Activated naive CD8-positive, alpha-beta T cell (primary cell): ENCODE measurements around the gene ZNF200.
"Not testable (repeated sequence)": the region's sequence is repeated elsewhere in the genome, so short reads cannot be mapped to it uniquely, and the experiment has no call there.

Experiments
- H3K27ac Mint-ChIP-seq: one replicate; pipeline ENCODE4 v1.8.0; 2021; ENCODE audit warnings: mixed read lengths
- H3K27me3 Mint-ChIP-seq: one replicate; pipeline ENCODE4 v1.8.0; 2021; ENCODE audit warnings: mixed read lengths
- H3K36me3 Mint-ChIP-seq: one replicate; pipeline ENCODE4 v1.8.0; 2021; ENCODE audit warnings: mixed read lengths
- H3K4me1 Mint-ChIP-seq: one replicate; pipeline ENCODE4 v1.8.0; 2021; ENCODE audit warnings: low read depth, mixed read lengths
- H3K4me3 Mint-ChIP-seq: one replicate; pipeline ENCODE4 v1.8.0; 2021; ENCODE audit warnings: mild to moderate bottlenecking, mixed read lengths
- H3K9me3 Mint-ChIP-seq: one replicate; pipeline ENCODE4 v1.8.0; 2021; ENCODE audit warnings: low read depth, mixed read lengths

Gene ZNF200

GRCh38 chr16:3234857-3235561 lies at the start of gene ZNF200:
ZNF200 (minus strand) TSS chr16:3235158; CDS start chr16:3233755, 1,403 bp downstream.
- Mint-ChIP-seq H3K27me3 (no peaks in the 10 kb centered on the region), H3K27ac (peak within 1 kb of the TSS; percentile 93), H3K9me3 (peaks cover 3% of the 10 kb centered on the region), H3K4me3 (peak within 1 kb of the TSS; percentile 94), H3K36me3 (peaks cover 31% of the 10 kb centered on the region), H3K4me1 (peaks cover 33% of the 10 kb centered on the region)

DNA sequence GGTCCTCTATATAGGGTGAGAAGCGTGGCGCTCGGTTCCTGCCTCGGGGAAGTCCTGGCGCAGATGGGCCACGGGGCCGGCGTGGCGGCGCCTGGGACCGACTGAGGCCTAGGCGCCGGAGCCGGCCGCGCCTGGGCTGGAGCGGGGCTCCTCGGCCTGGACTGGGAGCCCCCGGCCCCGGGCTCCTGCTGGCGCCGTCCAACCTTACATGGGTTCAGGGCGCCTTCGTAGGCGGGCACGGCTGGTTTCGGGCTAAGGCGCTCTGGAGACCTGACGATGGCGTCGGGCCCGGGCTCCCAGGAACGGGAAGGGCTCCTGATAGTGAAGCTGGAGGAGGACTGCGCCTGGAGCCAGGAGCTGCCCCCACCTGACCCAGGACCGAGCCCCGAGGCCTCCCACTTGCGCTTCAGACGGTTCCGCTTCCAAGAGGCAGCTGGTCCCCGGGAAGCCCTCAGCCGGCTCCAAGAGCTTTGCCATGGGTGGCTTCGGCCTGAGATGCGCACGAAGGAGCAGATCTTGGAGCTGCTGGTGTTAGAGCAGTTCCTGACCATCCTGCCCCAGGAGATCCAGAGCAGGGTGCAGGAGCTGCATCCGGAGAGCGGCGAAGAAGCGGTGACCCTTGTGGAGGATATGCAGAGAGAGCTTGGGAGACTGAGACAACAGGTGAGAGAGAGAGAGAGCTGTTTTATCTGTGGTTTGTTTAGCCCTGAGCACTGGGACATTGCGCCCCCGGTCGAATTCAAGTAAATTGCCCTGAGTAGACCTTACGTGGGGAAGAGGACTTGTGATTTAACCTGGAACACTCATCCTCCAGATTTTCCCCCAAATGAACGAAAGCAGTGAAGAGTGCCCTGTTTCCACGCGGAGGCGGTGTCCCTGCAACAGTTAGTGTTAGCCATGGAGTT lies 48.8 kb upstream of the ZNF200 start:
- Mint-ChIP-seq H3K36me3 (peaks cover 33% of the 10 kb centered on the region), H3K27ac (peak overlapping the region; percentile 97), H3K9me3 (no peaks in the 10 kb centered on the region), H3K4me3 (peak overlapping the region; percentile 97), H3K27me3 (no peaks in the 10 kb centered on the region), H3K4me1 (peaks cover 24% of the 10 kb centered on the region)

DNA sequence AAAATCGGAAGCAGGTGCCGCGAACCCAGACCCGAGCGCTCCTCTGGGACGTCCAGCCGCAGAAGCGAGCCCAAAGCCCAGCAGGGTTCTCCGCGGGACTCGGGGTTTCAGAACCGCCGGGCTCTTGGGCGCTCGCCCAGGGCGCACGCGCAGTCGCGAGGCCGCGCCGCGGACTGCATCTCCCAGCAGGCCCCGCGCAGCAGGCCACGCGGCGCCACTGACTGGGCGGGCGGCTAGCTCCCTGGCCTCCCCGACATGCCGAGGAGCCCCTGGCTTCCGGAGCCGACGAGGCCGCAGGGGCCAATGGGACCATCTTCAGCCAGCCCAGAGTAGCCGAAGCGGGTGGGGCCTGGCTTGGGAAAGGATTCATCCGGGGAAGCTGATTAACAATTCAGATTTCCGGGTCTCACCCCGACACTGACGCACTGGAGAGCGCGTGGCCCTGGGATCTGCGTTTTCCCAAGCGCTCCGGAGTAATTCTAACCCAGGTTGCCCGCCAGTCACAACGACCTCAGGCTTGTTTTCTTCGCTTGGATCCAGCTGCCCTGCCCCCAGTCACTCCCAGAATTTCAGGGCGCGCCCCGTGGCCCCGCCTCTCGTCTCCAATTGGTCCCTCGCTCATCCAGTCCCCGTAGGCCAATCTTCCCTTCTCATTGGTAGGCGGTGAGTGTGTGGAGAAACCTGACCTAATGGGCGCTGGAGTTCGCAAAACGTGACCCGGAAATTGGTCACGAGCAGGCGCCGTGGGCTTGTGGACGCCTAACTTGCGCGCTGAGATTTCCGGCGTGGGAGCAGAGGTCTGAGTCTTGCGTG lies 48.0 kb upstream of the ZNF200 start, which contains the start of gene ZNF263:
Gene ZNF263 (plus strand): TSS at position 762 of the 813 bp plus-strand sequence. CDS start 328 bp downstream, outside the sequence.
- H3K27me3 Mint-ChIP-seq, result no peaks in the 10 kb centered on the region
- H3K9me3 Mint-ChIP-seq, result no peaks in the 10 kb centered on the region
- H3K4me3 Mint-ChIP-seq, result peak within 1 kb of the TSS; percentile 97
- peak within 1 kb of the TSS; percentile 97 for H3K27ac Mint-ChIP-seq
- peaks cover 24% of the 10 kb centered on the region for H3K4me1 Mint-ChIP-seq
- H3K36me3 Mint-ChIP-seq, result peaks cover 30% of the 10 kb centered on the region

DNA sequence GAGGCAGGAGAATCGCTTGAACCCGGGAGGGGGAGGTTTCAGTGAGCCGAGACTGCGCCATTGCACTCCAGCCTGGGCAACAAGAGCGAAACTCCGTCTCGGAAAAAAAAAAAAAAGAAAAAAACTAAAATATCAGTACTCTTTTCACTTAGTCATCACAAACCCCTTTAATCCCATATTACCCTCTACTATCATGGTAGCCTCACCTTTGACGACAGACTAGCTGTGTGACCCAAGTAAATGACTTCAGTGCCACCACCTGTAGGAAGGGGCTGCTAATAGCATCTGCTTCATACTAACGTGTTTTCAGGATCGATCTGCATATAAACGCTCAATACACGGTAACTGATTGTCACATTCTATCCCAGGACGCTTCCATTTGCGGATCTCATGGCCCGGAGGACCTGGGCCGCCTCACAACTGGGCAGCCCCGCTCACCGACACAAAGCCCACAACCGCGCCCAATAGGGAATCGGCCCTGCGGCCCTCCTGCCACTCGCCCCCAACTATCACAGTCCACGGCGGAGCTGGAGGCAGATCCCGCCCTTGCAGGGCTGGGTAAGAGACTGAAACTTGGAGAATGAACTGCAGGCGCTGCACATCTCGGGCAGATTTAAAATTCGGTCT lies 47.3 kb upstream of the ZNF200 start:
- H3K36me3 Mint-ChIP-seq, result peaks cover 25% of the 10 kb centered on the region
- no peaks in the 10 kb centered on the region for H3K9me3 Mint-ChIP-seq
- peaks cover 24% of the 10 kb centered on the region for H3K4me1 Mint-ChIP-seq
- no peaks in the 10 kb centered on the region for H3K27me3 Mint-ChIP-seq
- peak overlapping the region; percentile 88 for H3K27ac Mint-ChIP-seq
- H3K4me3 Mint-ChIP-seq, result peak overlapping the region; percentile 97

DNA sequence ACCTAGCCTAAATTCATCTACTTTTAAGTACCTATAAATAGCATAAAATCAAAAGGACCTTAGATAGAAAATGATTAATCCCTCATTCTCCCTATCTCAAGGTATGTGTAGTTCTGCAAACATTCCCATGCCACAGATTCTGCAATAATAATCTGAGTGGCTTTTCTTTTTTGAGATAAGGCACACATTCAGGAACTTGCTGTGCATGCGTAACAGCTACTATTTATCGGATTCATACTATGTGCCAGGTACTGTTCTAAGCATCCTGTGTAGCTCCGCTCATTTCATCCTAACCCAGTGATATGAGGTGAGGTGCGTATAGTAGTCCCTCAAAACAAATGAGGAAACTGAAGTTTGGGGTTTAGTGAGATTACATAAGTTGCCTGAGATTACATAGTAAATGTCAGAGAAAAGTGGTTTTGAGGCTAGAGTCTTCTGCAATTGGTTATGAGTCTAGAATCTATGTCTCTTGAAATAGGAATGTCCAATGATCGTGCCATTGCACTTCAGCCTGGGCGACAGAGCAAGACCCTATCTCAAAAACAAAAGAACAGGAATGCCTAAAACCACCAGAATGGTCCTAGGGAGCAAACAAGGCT lies 46.4 kb upstream of the ZNF200 start:
- Mint-ChIP-seq H3K27me3 (no peaks in the 10 kb centered on the region), H3K9me3 (no peaks in the 10 kb centered on the region), H3K4me3 (peak overlapping the region; percentile 97), H3K4me1 (peaks cover 24% of the 10 kb centered on the region), H3K27ac (no peak overlapping the region), H3K36me3 (peaks cover 18% of the 10 kb centered on the region)

GRCh38 chr16:3276679-3277078 lies 41.7 kb upstream of the ZNF200 start:
- Mint-ChIP-seq H3K4me1 (no peaks in the 10 kb centered on the region), H3K9me3 (no peaks in the 10 kb centered on the region), H3K27ac (no peak overlapping the region), H3K4me3 (no peak overlapping the region), H3K36me3 (no peaks in the 10 kb centered on the region), H3K27me3 (no peaks in the 10 kb centered on the region)

- no peaks in the 10 kb centered on the region for H3K27me3 Mint-ChIP-seq
- no peaks in the 10 kb centered on the region for H3K4me1 Mint-ChIP-seq
- no peak overlapping the region for H3K4me3 Mint-ChIP-seq
- H3K9me3 Mint-ChIP-seq, result no peaks in the 10 kb centered on the region
- H3K27ac Mint-ChIP-seq, result no peak overlapping the region
- H3K36me3 Mint-ChIP-seq, result no peaks in the 10 kb centered on the region
Measured at GRCh38 chr16:3274947-3275346, 40.0 kb upstream of the ZNF200 start.

GRCh38 chr16:3274490-3274889 lies 39.5 kb upstream of the ZNF200 start:
- Mint-ChIP-seq H3K4me1 (no peaks in the 10 kb centered on the region), H3K27ac (no peak overlapping the region)

GRCh38 chr16:3271281-3271680 lies 36.3 kb upstream of the ZNF200 start:
- H3K27me3 Mint-ChIP-seq, H3K27ac Mint-ChIP-seq, H3K36me3 Mint-ChIP-seq, H3K4me3 Mint-ChIP-seq, H3K9me3 Mint-ChIP-seq: not testable (repeated sequence)
- peaks cover 12% of the 10 kb centered on the region for H3K4me1 Mint-ChIP-seq

More at GRCh38 chr16:3274490-3274889, 39.5 kb upstream of the ZNF200 start:
- no peaks in the 10 kb centered on the region for H3K9me3 Mint-ChIP-seq
- H3K4me3 Mint-ChIP-seq, result no peak overlapping the region
- no peaks in the 10 kb centered on the region for H3K27me3 Mint-ChIP-seq
- no peaks in the 10 kb centered on the region for H3K36me3 Mint-ChIP-seq

DNA sequence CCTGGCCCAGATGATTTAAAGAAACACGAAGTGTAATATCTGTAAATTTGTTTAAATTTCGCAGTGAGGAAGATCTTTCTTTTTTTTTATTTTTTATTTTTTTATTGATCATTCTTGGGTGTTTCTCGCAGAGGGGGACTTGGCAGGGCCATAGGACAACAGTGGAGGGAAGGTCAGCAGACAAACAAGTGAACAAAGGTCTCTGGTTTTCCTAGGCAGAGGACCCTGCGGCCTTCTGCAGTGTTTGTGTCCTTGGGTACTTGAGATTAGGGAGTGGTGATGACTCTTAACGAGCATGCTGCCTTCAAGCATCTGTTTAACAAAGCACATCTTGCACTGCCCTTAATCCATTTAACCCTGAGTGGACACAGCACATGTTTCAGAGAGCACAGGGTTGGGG lies 35.8 kb upstream of the ZNF200 start:
- H3K4me1 Mint-ChIP-seq, result peaks cover 14% of the 10 kb centered on the region
- H3K27ac Mint-ChIP-seq, H3K27me3 Mint-ChIP-seq: not testable (repeated sequence)

DNA sequence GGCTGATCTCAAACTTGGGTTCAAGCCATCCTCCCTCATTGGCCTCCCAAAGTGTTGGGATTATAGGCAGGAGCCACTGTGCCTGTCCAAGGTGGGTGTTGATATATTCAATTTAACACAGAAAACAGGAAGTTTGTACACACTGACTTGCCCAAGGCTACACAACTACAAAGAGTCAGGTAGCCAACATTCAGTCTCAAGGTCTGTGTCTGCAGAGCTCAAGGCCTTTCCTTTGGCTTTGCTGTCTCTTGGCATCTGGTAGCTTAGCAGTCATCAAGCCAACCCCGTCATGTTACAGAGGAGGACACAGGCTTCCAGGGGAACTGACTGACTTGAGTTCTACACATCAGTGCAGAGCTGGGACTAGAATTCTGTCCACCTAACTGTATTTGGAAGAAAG lies 33.3 kb upstream of the ZNF200 start:
- no peaks in the 10 kb centered on the region for H3K9me3 Mint-ChIP-seq
- peaks cover 3% of the 10 kb centered on the region for H3K36me3 Mint-ChIP-seq
- peaks cover 28% of the 10 kb centered on the region for H3K4me1 Mint-ChIP-seq
- H3K27me3 Mint-ChIP-seq, result no peaks in the 10 kb centered on the region
- H3K4me3 Mint-ChIP-seq, result no peak overlapping the region
- peak overlapping the region; percentile 5 for H3K27ac Mint-ChIP-seq

More for the DNA sequence above, 35.8 kb upstream of the ZNF200 start:
- not testable (repeated sequence) for H3K4me3 Mint-ChIP-seq, H3K36me3 Mint-ChIP-seq, H3K9me3 Mint-ChIP-seq

- Mint-ChIP-seq H3K4me3 (peak overlapping the region; percentile 8), H3K4me1 (peaks cover 38% of the 10 kb centered on the region), H3K27me3 (no peaks in the 10 kb centered on the region), H3K9me3 (no peaks in the 10 kb centered on the region), H3K27ac (peak overlapping the region; percentile 5), H3K36me3 (peaks cover 3% of the 10 kb centered on the region)
Measured at GRCh38 chr16:3266873-3267537, 32.0 kb upstream of the ZNF200 start.

DNA sequence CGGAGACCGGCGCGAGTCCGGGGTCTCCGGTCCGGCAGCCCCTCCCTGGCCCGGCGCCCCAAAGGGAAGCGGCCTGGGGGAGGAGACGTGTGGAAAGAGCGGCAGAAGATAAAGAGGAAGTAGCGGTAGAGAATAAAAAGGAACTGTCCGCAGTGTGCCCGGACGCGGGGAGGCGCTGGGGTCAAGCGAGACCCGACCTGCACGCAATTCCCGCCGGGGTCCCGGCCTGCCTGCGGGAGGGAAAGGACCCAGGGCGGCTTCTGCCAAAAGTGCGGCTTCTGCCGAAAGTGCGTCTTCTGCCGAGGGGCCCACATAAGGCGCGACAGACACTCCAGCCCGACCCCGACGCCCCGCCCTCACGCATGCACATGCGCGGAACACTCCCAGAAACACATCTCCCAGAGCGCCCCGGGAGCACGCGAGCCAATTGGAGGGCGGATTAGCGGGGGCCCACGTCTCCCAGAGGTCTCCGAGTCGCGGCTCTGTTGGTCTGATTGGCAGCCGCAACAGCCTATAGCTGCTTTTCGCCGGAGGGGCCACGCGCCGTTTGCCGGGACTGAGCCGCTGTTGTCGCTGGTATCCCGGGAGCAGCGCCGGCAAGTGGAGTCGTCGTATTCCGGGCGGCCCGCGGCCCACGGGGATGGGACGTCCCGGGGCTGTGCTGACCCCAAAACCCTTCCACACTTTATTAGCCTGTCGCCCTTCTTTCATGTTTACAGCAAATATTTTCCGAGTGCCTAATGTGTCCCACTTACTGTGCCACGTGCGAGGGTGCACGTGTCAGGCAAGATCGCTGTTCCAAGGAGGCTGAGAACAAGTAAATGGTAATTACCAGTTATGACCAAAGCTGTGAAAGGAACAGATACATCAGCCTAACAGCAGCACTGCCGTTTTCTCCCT lies 29.4 kb upstream of the ZNF200 start:
- H3K4me1 Mint-ChIP-seq, result peaks cover 41% of the 10 kb centered on the region
- H3K27me3 Mint-ChIP-seq, result no peaks in the 10 kb centered on the region
- H3K9me3 Mint-ChIP-seq, result no peaks in the 10 kb centered on the region
- peak overlapping the region; percentile 86 for H3K4me3 Mint-ChIP-seq
- peaks cover 3% of the 10 kb centered on the region for H3K36me3 Mint-ChIP-seq
- H3K27ac Mint-ChIP-seq, result peak overlapping the region; percentile 92
